ENCODE measurements around the gene CDH4.

The CDH4 gene

DNA sequence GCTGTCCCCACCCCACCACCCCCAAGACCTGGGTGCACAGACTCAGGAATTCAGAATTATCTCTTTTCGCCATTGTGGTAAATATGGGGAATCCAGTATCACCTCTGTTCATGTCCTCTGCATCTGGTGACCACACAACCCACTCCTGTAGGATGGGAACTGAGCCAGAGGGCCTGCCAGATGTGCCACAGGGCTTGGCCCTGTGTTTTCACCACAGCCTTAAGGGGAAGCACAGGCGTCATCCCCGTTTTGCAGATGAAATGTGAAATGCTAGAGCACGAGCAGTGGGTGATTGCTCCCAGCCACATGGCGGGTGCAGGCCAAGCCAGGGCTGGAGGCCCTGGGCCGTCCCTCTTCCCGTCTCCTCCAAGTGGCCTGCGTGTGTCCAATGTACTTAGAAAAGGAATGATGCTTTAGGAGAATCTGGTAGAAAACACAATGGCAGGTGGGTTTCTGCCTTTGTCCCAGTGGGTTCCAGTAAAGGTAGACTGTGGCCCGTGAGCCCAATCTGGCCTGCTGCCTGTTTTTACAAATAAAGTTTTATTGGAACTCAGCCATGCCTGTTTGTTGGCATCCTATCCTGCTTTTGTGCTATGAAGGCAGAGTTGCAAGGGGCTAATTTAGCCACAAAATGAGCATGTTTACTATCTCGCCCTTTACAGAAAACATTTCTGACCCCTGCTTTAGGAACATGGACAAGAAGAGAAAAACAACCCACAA, 309.2 kb downstream of the CDH4 start:
- TF ChIP-seq, protein P1, sequence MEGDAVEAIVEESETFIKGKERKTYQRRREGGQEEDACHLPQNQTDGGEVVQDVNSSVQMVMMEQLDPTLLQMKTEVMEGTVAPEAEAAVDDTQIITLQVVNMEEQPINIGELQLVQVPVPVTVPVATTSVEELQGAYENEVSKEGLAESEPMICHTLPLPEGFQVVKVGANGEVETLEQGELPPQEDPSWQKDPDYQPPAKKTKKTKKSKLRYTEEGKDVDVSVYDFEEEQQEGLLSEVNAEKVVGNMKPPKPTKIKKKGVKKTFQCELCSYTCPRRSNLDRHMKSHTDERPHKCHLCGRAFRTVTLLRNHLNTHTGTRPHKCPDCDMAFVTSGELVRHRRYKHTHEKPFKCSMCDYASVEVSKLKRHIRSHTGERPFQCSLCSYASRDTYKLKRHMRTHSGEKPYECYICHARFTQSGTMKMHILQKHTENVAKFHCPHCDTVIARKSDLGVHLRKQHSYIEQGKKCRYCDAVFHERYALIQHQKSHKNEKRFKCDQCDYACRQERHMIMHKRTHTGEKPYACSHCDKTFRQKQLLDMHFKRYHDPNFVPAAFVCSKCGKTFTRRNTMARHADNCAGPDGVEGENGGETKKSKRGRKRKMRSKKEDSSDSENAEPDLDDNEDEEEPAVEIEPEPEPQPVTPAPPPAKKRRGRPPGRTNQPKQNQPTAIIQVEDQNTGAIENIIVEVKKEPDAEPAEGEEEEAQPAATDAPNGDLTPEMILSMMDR (IDR thresholded peaks at IDR 0.05; ENCODE audit: control insufficient read depth, extremely low read depth, insufficient read depth) = no peak
- DNase-seq (ENCODE audit: low read depth) = no peak
- no peak overlapping the region for H3K4me3 ChIP-seq (ENCODE audit: low read depth, low read length)

DNA sequence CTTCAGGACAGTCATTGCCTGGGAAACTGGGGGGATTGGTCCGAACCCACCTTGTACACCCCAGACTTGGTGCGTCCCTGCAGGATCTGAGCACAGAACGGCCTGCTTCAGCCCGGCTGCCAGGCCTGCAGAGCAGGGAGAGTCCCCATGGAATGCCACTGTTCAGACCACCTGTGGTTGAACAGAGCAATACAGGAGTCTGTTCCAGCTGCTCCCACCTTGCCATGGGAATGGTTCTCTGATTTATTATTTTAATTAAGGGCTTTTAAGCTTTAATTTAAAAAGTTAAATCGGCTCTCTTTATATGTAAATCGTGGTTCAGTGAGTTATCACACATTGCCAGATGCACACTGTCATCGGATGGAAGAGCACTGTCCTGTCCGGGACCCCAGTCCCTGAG, 310.4 kb downstream of the CDH4 start:
- TF ChIP-seq, protein P1 (IDR thresholded peaks at IDR 0.05; ENCODE audit: control insufficient read depth, extremely low read depth, insufficient read depth) = no peak
- no peak for DNase-seq (ENCODE audit: low read depth)
- no peak overlapping the region for H3K4me3 ChIP-seq (ENCODE audit: low read depth, low read length)

DNA sequence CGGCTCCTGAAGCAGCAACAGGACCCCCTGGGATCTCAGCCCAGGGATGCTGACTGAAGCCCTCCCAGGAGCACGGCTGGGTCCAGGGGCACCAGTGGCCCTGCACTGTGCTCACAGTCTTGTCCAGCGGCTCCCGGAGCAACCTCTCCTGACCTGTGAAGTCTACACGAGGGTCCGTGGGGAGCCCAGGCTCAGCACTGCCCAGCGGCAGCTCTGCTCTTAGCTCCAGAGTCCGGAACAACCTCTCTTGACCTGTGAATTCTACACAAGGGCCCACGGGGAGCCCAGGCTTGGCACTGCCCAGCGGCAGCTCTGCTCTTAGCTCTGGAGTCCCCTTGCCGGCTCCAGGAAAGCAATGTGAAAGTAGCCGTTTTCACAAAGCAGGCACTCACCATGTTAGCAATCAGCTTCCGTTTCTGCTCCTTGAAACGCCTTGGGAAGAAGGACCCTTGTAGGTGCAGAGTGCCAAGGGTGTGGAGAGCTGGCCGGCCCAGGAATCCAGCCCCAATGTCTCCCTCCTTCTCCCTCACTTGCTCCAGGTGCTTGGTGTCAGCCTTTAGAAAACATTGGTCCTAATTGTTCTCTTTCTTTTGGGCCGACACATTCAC, 310.9 kb downstream of the CDH4 start:
- TF ChIP-seq, protein P1 (IDR thresholded peaks at IDR 0.05; ENCODE audit: control insufficient read depth, extremely low read depth, insufficient read depth) = no peak
- H3K4me3 ChIP-seq (ENCODE audit: low read depth, low read length) = no peak overlapping the region
- DNase-seq (ENCODE audit: low read depth) = no peak

DNA sequence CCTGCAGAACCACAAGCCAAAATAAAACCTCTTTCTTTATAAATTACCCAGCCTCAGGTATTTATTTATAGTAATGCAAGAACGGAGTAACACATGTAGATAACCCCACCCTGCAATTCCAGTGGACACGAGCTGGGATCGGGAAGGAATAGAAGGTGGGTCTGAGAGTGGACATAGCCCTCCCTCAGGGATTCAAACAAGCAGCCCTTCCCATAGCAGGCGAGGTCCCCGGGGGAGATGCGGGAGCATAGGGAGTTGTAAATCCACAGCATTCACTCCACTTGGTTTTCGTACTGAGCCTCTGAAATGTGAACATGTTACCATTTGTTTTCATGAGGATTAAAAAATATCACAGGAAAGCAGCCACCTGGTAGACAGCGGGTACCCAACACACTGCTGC, 312.6 kb downstream of the CDH4 start:
- TF ChIP-seq, protein P1 (IDR thresholded peaks at IDR 0.05; ENCODE audit: control insufficient read depth, extremely low read depth, insufficient read depth) = no peak
- DNase-seq (ENCODE audit: low read depth) = no peak
- H3K4me3 ChIP-seq (ENCODE audit: low read depth, low read length) = no peak overlapping the region

DNA sequence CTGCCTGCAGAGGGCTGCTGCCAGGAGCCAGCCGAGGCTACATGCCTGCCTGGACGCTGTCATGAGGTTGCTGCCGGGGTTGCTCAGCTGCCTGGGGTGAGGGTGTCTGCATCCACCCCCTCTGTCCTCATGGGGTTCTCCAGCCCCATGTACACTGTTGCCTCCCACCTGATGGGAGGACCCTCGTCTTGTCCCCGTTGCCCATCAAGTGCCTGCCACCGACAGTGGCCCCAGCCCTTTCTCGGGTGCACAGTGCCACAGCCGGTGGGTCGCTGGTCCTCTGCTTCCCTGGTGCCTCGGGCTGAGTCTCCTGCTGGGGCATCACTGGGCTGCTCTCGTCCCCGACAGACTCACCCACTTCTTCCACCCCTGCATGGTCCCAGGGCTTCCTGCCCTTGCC, 313.7 kb downstream of the CDH4 start:
- no peak for DNase-seq (ENCODE audit: low read depth)
- H3K4me3 ChIP-seq (ENCODE audit: low read depth, low read length) = no peak overlapping the region
- TF ChIP-seq, protein P1 (IDR thresholded peaks at IDR 0.05; ENCODE audit: control insufficient read depth, extremely low read depth, insufficient read depth) = no peak

DNA sequence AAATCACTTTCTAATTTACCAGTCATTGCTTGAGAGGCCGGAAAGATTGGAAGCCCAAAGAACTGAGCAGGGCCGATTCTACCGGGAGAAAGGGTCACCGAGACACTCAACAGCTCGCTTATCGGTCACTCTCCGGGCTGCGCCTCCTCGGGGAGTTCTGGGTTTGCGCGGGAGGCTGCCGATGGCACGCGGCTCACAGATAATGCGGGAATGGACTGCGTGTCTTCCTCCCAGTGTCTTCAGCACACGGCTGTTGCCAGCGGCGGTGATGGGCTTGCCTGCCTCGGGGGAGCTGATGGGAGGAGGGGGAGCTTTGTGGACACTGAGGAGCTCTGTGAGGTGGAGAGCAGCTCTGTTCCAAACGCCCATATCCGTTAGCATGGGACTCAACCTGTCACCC, 314.6 kb downstream of the CDH4 start:
- TF ChIP-seq, protein P1 (IDR thresholded peaks at IDR 0.05; ENCODE audit: control insufficient read depth, extremely low read depth, insufficient read depth) = no peak
- H3K4me3 ChIP-seq (ENCODE audit: low read depth, low read length) = no peak overlapping the region

DNA sequence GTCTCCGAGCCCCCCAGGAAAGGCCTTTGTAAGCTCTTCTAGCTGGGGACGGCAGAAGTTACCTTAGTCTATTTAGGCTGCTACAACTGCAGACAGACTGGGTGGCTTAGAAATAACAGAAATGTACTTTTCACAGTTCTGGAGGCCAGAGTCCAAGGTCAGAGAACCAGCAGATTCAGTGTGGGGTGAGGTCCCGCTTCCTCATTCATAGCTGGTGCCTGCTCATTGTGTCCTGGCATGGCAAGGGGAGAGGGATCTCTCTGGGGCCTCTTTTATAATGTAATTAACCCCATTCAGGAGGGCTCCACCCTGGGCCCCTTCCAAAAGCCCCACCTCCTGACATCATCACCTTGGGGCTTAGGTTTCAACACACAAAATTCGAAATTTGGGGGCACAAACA, 315.1 kb downstream of the CDH4 start:
- no peak overlapping the region for H3K4me3 ChIP-seq (ENCODE audit: low read depth, low read length)
- DNase-seq (ENCODE audit: low read depth) = no peak
- TF ChIP-seq, protein P1 (IDR thresholded peaks at IDR 0.05; ENCODE audit: control insufficient read depth, extremely low read depth, insufficient read depth) = no peak

More for the DNA sequence above, 314.6 kb downstream of the CDH4 start:
- no peak for DNase-seq (ENCODE audit: low read depth)

Data from LNCaP clone FGC (cell line).